ENCODE data around the gene MEG3.

Gene MEG3

GRCh38 chr14:100905166-100905565, 79.2 kb downstream of the MEG3 start:
- no peak overlapping the region for H3K4me3 ChIP-seq (replicated peaks; ENCODE audit: low read depth, low read length)
- DNase-seq (ENCODE audit: low read depth) = no peak
- TF ChIP-seq, protein P1, sequence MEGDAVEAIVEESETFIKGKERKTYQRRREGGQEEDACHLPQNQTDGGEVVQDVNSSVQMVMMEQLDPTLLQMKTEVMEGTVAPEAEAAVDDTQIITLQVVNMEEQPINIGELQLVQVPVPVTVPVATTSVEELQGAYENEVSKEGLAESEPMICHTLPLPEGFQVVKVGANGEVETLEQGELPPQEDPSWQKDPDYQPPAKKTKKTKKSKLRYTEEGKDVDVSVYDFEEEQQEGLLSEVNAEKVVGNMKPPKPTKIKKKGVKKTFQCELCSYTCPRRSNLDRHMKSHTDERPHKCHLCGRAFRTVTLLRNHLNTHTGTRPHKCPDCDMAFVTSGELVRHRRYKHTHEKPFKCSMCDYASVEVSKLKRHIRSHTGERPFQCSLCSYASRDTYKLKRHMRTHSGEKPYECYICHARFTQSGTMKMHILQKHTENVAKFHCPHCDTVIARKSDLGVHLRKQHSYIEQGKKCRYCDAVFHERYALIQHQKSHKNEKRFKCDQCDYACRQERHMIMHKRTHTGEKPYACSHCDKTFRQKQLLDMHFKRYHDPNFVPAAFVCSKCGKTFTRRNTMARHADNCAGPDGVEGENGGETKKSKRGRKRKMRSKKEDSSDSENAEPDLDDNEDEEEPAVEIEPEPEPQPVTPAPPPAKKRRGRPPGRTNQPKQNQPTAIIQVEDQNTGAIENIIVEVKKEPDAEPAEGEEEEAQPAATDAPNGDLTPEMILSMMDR (IDR thresholded peaks at IDR 0.05; ENCODE audit: low read length, missing control alignments) = no peak

DNA sequence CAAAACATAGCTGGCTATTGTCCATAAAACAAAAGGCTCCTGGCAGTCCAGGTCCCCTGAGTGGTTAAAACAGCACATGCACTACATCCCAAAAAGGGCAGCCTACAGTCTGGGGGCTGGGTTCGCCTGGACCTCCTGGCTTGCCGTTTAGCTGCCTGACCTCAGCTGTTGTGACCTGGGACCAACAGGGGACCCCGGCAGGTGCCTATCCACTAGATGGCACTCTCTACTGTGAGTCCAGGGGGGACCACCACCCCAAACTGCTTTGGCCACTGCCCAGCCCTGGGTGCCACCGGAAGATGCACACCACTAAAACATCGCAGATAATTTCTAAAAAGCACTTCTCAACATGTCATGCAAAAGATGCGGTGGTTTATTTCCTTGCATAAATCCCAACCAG, 80.5 kb downstream of the MEG3 start:
- TF ChIP-seq, protein P1 (IDR thresholded peaks at IDR 0.05; ENCODE audit: low read length, missing control alignments) = no peak
- no peak overlapping the region for H3K4me3 ChIP-seq (replicated peaks; ENCODE audit: low read depth, low read length)
- DNase-seq (ENCODE audit: low read depth) = no peak

- TF ChIP-seq, protein P1 (IDR thresholded peaks at IDR 0.05; ENCODE audit: low read length, missing control alignments) = no peak
- no peak overlapping the region for H3K4me3 ChIP-seq (replicated peaks; ENCODE audit: low read depth, low read length)
- no peak for DNase-seq (ENCODE audit: low read depth)
Measured at GRCh38 chr14:100907240-100907639, 81.3 kb downstream of the MEG3 start.

GRCh38 chr14:100909439-100909838, 83.5 kb downstream of the MEG3 start:
- H3K4me3 ChIP-seq (replicated peaks; ENCODE audit: low read depth, low read length) = no peak overlapping the region
- TF ChIP-seq, protein P1 (IDR thresholded peaks at IDR 0.05; ENCODE audit: low read length, missing control alignments) = no peak
- no peak for DNase-seq (ENCODE audit: low read depth)
